ENCODE results near the gene ZFP36L1. TPM values are rescaled to one million over a fixed set of nuclear protein-coding genes. Genes with fewer than 3 reads are reported as not detected.
A peak's percentile ranks its signal among the peaks of the same experiment; 100 is the strongest.
"Not testable (repeated sequence)": the region's sequence is repeated elsewhere in the genome, so short reads cannot be mapped to it uniquely, and the experiment has no call there.

ZFP36L1 gene
- total RNA-seq, 6 donors from 2014 or later = 268 to 511 (median 385) TPM

DNA sequence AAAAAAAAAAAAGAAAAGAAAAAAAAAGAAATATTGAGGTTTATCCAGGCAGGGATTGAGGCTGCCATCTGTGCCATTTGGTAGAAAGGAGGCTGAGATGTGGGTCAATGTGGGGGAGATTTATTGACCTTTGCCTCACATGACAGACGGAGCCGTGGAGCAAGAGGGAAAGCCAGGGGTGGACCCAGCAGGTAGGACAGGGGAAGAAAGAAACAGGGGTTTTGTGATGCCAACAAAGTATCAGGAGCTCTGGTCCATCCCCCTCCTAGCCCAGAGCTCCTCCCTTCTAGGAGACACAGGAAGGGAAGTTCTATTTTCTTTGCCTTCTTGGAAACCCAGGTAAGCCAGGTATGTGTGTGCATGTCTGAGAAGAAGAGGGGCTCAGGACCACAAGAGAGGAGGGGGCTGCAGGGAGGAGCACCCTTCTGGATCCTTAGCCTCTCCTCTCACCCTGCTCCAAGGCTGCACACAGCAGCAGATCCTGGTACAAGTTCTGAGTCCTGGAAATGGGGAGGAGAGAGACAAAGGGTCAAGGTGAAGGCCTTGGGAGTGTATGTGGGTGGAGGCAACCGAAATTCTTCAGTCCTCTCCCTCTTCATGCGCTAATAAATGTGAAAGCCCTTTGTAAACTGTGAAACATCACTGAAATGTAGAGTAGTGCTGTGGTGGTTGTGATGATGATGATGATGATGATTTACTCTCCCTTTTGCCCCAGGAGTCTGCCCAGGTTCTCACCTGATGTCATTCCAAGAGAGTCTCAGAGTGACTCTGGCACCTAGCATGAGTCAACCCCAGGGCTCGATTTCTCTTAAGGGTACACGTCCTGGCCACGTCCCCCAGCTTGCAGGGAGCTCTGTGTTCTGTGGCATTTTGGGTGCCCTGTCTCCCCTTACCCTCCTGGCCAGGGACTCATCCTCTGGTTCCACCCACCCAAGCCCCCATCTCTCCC, 26.3 kb downstream of the ZFP36L1 start:
- ATAC-seq (ENCODE audit: low FRiP score in 2 of 2) (no peak), DNase-seq (no peak)
- no peak overlapping the region for H3K27ac ChIP-seq
- no peaks in the 10 kb centered on the region for H3K9me3 ChIP-seq
- H3K4me3 ChIP-seq = no peak overlapping the region
- no peaks in the 10 kb centered on the region for H3K36me3 ChIP-seq
- TF ChIP-seq POLR2A (IDR thresholded peaks at IDR 0.05) (no peak), POLR2AphosphoS5 (IDR thresholded peaks at IDR 0.05) (no peak), EP300 (IDR thresholded peaks at IDR 0.05) (no peak)
- TF ChIP-seq, protein P1, sequence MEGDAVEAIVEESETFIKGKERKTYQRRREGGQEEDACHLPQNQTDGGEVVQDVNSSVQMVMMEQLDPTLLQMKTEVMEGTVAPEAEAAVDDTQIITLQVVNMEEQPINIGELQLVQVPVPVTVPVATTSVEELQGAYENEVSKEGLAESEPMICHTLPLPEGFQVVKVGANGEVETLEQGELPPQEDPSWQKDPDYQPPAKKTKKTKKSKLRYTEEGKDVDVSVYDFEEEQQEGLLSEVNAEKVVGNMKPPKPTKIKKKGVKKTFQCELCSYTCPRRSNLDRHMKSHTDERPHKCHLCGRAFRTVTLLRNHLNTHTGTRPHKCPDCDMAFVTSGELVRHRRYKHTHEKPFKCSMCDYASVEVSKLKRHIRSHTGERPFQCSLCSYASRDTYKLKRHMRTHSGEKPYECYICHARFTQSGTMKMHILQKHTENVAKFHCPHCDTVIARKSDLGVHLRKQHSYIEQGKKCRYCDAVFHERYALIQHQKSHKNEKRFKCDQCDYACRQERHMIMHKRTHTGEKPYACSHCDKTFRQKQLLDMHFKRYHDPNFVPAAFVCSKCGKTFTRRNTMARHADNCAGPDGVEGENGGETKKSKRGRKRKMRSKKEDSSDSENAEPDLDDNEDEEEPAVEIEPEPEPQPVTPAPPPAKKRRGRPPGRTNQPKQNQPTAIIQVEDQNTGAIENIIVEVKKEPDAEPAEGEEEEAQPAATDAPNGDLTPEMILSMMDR (IDR thresholded peaks at IDR 0.05) = no peak
- H3K27me3 ChIP-seq = no peaks in the 10 kb centered on the region
- peaks cover 20 to 34% (median 23%) of the 10 kb centered on the region in 4 donors for H3K4me1 ChIP-seq
- WGBS, 2 donors = 77 to 89% methylated on average over 7 of the region's 7 CpGs

GRCh38 chr14:68763843-68764242, 29.0 kb downstream of the ZFP36L1 start:
- WGBS, 2 donors = 97 to 99% methylated on average over 4 of the region's 4 CpGs
- H3K4me3 ChIP-seq; ATAC-seq (ENCODE audit: low FRiP score in 2 of 2); H3K36me3 ChIP-seq; H3K9me3 ChIP-seq; DNase-seq; H3K27me3 ChIP-seq: not testable (repeated sequence)
- Histone ChIP-seq H3K27ac (peak overlapping the region in 3 of 4 donors; percentile 24 to 79 (median 73)), H3K4me1 (peaks cover 14 to 35% (median 17%) of the 10 kb centered on the region in 4 donors)

DNA sequence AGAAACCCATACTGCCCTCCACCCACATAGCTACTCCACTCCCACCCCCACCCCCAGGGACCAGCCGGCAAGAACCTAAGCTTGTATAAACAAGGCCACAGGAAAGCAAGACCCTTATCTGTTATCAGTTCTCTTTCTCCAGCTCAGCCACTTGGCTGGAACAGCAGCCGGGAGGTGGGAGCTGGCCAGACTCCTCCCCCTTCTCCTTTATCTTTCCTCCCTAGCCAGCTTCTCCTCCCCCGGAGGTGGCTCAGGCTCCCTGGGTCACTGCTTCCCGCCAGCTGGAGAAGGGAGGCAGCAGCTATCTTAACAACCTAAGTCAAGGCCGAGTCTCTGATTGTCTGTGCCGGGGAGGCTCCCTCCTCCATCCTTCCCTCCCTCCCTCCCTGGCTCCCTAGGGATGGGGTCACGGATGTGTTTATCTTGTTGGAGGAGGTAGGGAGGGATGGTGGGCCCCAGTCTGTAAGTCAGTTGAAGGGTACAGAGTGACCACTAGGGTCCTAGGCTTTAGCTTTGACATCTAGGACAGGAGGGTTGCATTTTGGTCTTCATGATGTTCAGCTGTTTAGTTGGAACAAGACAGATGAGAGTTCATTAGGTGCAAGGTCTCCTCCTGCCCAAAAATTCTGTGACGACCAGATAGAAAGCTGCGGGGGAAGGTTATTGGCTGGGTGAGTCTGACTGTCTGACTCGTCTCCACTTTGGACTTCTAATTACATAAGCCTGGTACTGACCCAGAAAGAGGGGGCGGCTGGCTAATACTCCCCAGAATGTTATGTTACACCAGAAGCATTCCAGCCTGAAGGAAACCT, 29.7 kb downstream of the ZFP36L1 start:
- Histone ChIP-seq H3K4me1 (peaks cover 18 to 37% (median 21%) of the 10 kb centered on the region in 4 donors), H3K4me3 (no peak overlapping the region), H3K27ac (peak overlapping the region; percentile 24 to 79 (median 71)), H3K27me3 (no peaks in the 10 kb centered on the region), H3K9me3 (no peaks in the 10 kb centered on the region), H3K36me3 (no peaks in the 10 kb centered on the region)
- no peak for TF ChIP-seq EP300 (IDR thresholded peaks at IDR 0.05)
- no peak for TF ChIP-seq POLR2AphosphoS5 (IDR thresholded peaks at IDR 0.05)
- TF ChIP-seq, protein P1 (IDR thresholded peaks at IDR 0.05) = no peak
- no peak for TF ChIP-seq POLR2A (IDR thresholded peaks at IDR 0.05)
- ATAC-seq (ENCODE audit: low FRiP score in 2 of 2) (peak; percentile 66 to 86), DNase-seq (no peak)
- WGBS, 2 donors = 45 to 48% methylated on average over 10 to 11 of the region's 11 CpGs

- DNase-seq = no peak
Measured at GRCh38 chr14:68761391-68761790, 31.5 kb downstream of the ZFP36L1 start.

More at GRCh38 chr14:68761391-68761790, 31.5 kb downstream of the ZFP36L1 start:
- WGBS, 2 donors = 90 to 100% methylated on average over 1 of the region's 1 CpG
- H3K4me1 ChIP-seq = peaks cover 28 to 47% (median 31%) of the 10 kb centered on the region in 4 donors
- H3K9me3 ChIP-seq = no peaks in the 10 kb centered on the region
- TF ChIP-seq, protein P1 (IDR thresholded peaks at IDR 0.05) = no peak
- TF ChIP-seq POLR2AphosphoS5 (IDR thresholded peaks at IDR 0.05) = no peak
- no peak for TF ChIP-seq POLR2A (IDR thresholded peaks at IDR 0.05)
- TF ChIP-seq EP300 (IDR thresholded peaks at IDR 0.05) = no peak
- H3K4me3 ChIP-seq = no peak overlapping the region
- H3K27ac ChIP-seq = no peak overlapping the region
- no peaks in the 10 kb centered on the region for H3K36me3 ChIP-seq
- H3K27me3 ChIP-seq = no peaks in the 10 kb centered on the region
- no peak for ATAC-seq (ENCODE audit: low FRiP score in 2 of 2)

Measured in upper lobe of left lung (tissue), 6 donors.